Bronchial epithelial cell (primary cell): Measurements from ENCODE around the gene NADSYN1. TPM values are rescaled to one million over a fixed set of nuclear protein-coding genes. Genes with fewer than 3 reads are reported as not detected.

Experiments
- DNase-seq: peaks from one replicate; pipeline ENCODE4 v3.0.0-alpha.2; 2010; ENCODE audit warnings: low read depth
- FAIRE-seq: peaks from 2 replicates; lab custom pipeline; 2011; peaks lifted over from hg19 to GRCh38; lab: Jason Lieb, UNC
- H3K27me3 ChIP-seq: 2 replicates; pipeline ENCODE4 v1.5.1; 2011; ENCODE audit warnings: low read length; ENCODE audit not compliant: control insufficient read depth, insufficient read depth
- H3K36me3 ChIP-seq: 2 replicates; pipeline ENCODE4 v1.5.1; 2011; ENCODE audit warnings: low read length; ENCODE audit not compliant: control insufficient read depth, insufficient read depth
- H3K4me3 ChIP-seq: 2 replicates; pipeline ENCODE4 v1.5.1; 2011; ENCODE audit warnings: mild to moderate bottlenecking, low read depth, low read length, control low read depth
- total RNA-seq: library from RNA; depleted of rRNA; stranded (reverse); fragments of >200 nt; gene quantifications from 2 replicates; pipeline ENCODE4 v1.2.1, GENCODE V29; 2014
- TF ChIP-seq, protein P1 (sequence below): IDR thresholded peaks from 2 replicates; pipeline ENCODE4 v1.5.1; 2011; ENCODE audit warnings: mild to moderate bottlenecking, moderate library complexity, low read length, control low read depth, inconsistent platforms; ENCODE audit not compliant: insufficient read depth, severe bottlenecking

The NADSYN1 gene
- total RNA-seq, 1 donor from 2014 or later, result 69.8 TPM

- no peaks in the 10 kb centered on the region for H3K27me3 ChIP-seq
- H3K36me3 ChIP-seq, result peaks cover 57% of the 10 kb centered on the region
- FAIRE-seq (no peak), DNase-seq (no peak)
- TF ChIP-seq, protein P1, sequence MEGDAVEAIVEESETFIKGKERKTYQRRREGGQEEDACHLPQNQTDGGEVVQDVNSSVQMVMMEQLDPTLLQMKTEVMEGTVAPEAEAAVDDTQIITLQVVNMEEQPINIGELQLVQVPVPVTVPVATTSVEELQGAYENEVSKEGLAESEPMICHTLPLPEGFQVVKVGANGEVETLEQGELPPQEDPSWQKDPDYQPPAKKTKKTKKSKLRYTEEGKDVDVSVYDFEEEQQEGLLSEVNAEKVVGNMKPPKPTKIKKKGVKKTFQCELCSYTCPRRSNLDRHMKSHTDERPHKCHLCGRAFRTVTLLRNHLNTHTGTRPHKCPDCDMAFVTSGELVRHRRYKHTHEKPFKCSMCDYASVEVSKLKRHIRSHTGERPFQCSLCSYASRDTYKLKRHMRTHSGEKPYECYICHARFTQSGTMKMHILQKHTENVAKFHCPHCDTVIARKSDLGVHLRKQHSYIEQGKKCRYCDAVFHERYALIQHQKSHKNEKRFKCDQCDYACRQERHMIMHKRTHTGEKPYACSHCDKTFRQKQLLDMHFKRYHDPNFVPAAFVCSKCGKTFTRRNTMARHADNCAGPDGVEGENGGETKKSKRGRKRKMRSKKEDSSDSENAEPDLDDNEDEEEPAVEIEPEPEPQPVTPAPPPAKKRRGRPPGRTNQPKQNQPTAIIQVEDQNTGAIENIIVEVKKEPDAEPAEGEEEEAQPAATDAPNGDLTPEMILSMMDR, result no peak
- H3K4me3 ChIP-seq, result no peak overlapping the region
Measured at GRCh38 chr11:71440021-71440755, 12.8 kb upstream of the NADSYN1 start.

GRCh38 chr11:71441251-71441650 lies 11.8 kb upstream of the NADSYN1 start:
- FAIRE-seq (no peak), DNase-seq (no peak)
- no peak overlapping the region for H3K4me3 ChIP-seq
- H3K27me3 ChIP-seq, result no peaks in the 10 kb centered on the region
- peaks cover 54% of the 10 kb centered on the region for H3K36me3 ChIP-seq
- TF ChIP-seq, protein P1, result no peak

GRCh38 chr11:71442123-71442522 lies 10.9 kb upstream of the NADSYN1 start:
- TF ChIP-seq, protein P1, result no peak
- DNase-seq (no peak), FAIRE-seq (no peak)
- Histone ChIP-seq H3K36me3 (peaks cover 53% of the 10 kb centered on the region), H3K27me3 (no peaks in the 10 kb centered on the region), H3K4me3 (no peak overlapping the region)

- TF ChIP-seq, protein P1, result no peak
- Histone ChIP-seq H3K27me3 (no peaks in the 10 kb centered on the region), H3K4me3 (no peak overlapping the region), H3K36me3 (peaks cover 47% of the 10 kb centered on the region)
- FAIRE-seq (no peak), DNase-seq (no peak)
Measured at GRCh38 chr11:71442880-71443279, 10.1 kb upstream of the NADSYN1 start.

- Histone ChIP-seq H3K4me3 (no peak overlapping the region), H3K27me3 (no peaks in the 10 kb centered on the region), H3K36me3 (peaks cover 39% of the 10 kb centered on the region)
- FAIRE-seq (no peak), DNase-seq (no peak)
- TF ChIP-seq, protein P1, result no peak
Measured at GRCh38 chr11:71443736-71444445, 9.1 kb upstream of the NADSYN1 start.
